SH-SY5Y (cell line): ENCODE measurements around the gene ATAD2B.

Experiments used
- GATA2 ChIP-seq: IDR thresholded peaks from 2 replicates; pipeline ENCODE4 v1.6.1; 2011; ENCODE audit warnings: mild to moderate bottlenecking, low read depth, low read length
- GATA3 ChIP-seq: IDR thresholded peaks from 2 replicates; pipeline ENCODE4 v1.6.1; 2011; ENCODE audit warnings: low read depth, mild to moderate bottlenecking, low read length, moderate library complexity

DNA sequence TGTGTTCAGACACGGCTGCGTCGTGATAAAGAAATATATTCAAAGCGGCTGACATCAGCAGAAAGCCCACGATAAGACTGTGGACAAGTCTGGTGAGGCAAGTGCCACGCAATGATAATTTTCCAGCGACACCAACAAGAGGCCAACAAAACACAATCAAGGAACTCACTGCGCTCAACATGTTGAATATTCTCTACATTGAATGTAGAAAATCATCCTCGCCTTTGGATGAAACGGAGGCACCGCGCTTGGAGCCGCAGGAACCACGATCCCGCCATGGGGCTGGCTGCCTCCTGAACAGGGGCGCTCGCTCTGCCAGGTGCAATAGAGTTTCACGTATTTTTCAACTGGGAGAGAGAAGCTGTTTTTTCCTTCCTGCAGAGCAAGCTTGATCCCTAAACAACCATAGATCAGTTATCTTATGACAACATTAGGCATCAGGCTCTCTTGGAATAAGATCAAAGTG lies 220.3 kb downstream of the ATAD2B start:
- TF ChIP-seq GATA2 (no peak), GATA3 (no peak)
